Measurements from ENCODE around the gene PEX16. TPM values are rescaled to one million over a fixed set of nuclear protein-coding genes. Genes with fewer than 3 reads are reported as not detected.

Gene PEX16
- total RNA-seq, 6 donors from 2014 or later, result 22.9 to 43.0 (median 32.6) TPM

DNA sequence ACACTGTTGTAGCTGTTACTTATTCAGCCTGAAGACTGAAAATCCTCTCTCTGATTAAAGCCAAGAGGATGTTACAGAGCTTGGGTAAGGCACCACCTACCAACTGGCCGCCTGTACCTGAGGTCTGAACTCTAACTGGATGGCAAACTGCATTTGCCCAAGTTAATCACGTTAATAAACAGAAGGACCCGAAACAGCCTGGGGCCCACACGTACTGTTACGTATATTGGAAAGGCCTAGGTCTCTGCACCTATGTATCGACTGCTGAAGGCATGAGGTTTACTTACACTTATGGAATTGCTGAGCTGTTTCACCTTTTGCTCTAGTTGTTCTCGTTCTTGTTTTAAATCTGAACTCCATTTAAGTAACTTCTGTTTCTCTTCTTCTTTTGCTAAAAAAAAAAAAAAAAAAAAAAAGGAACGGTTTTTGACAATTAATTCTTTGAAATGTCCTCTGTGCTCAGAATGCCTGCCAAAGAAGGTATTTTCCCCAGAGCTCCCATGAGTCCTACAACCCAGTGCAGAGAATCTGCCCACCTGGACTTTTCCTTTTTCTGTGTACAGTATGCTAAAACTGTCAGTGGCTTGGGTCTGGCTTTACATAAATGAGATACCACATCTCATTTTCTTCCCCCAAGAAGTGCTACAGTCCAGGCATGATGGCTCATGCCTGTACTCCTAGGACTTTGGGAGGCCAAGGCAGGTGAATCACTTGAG is 17.8 kb upstream of the PEX16 start:
- Histone ChIP-seq H3K9me3 (no peaks in the 10 kb centered on the region), H3K27ac (no peak overlapping the region), H3K4me1 (peaks cover 0 to 3% (median under 1%) of the 10 kb centered on the region in 4 donors), H3K4me3 (no peak overlapping the region), H3K36me3 (peaks cover 39 to 78% (median 55%) of the 10 kb centered on the region in 4 donors), H3K27me3 (no peaks in the 10 kb centered on the region)
- 89 to 92% methylated on average over 8 of the region's 8 CpGs for WGBS, 2 donors
- TF ChIP-seq POLR2AphosphoS5 (IDR thresholded peaks at IDR 0.05) (no peak), EP300 (IDR thresholded peaks at IDR 0.05) (no peak), POLR2A (IDR thresholded peaks at IDR 0.05) (no peak)
- TF ChIP-seq, protein P1, sequence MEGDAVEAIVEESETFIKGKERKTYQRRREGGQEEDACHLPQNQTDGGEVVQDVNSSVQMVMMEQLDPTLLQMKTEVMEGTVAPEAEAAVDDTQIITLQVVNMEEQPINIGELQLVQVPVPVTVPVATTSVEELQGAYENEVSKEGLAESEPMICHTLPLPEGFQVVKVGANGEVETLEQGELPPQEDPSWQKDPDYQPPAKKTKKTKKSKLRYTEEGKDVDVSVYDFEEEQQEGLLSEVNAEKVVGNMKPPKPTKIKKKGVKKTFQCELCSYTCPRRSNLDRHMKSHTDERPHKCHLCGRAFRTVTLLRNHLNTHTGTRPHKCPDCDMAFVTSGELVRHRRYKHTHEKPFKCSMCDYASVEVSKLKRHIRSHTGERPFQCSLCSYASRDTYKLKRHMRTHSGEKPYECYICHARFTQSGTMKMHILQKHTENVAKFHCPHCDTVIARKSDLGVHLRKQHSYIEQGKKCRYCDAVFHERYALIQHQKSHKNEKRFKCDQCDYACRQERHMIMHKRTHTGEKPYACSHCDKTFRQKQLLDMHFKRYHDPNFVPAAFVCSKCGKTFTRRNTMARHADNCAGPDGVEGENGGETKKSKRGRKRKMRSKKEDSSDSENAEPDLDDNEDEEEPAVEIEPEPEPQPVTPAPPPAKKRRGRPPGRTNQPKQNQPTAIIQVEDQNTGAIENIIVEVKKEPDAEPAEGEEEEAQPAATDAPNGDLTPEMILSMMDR (IDR thresholded peaks at IDR 0.05), result no peak
- ATAC-seq (ENCODE audit: low FRiP score in 2 of 2) (no peak), DNase-seq (no peak)

- no peaks in the 10 kb centered on the region for H3K27me3 ChIP-seq
- H3K4me1 ChIP-seq, result peaks cover 0 to 10% (median 6%) of the 10 kb centered on the region in 4 donors
- peaks cover 39 to 78% (median 55%) of the 10 kb centered on the region in 4 donors for H3K36me3 ChIP-seq
- no peaks in the 10 kb centered on the region for H3K9me3 ChIP-seq
- no peak overlapping the region for H3K4me3 ChIP-seq
- H3K27ac ChIP-seq, result no peak overlapping the region
- WGBS, 2 donors, result 86 to 94% methylated on average over 12 of the region's 12 CpGs
- ATAC-seq (ENCODE audit: low FRiP score in 2 of 2) (no peak), DNase-seq (no peak)
- TF ChIP-seq EP300 (IDR thresholded peaks at IDR 0.05) (no peak), POLR2A (IDR thresholded peaks at IDR 0.05) (no peak), POLR2AphosphoS5 (IDR thresholded peaks at IDR 0.05) (no peak)
- TF ChIP-seq, protein P1 (IDR thresholded peaks at IDR 0.05), result no peak
Measured at GRCh38 chr11:45934580-45935318, 17.1 kb upstream of the PEX16 start.

GRCh38 chr11:45933846-45934579 is 16.3 kb upstream of the PEX16 start:
- Histone ChIP-seq H3K4me1 (peaks cover 0 to 15% (median 8%) of the 10 kb centered on the region in 4 donors), H3K4me3 (no peak overlapping the region), H3K27me3 (no peaks in the 10 kb centered on the region), H3K36me3 (peaks cover 39 to 78% (median 55%) of the 10 kb centered on the region in 4 donors), H3K9me3 (no peaks in the 10 kb centered on the region), H3K27ac (no peak overlapping the region)
- WGBS, 2 donors, result 85 to 91% methylated on average over 20 to 21 of the region's 21 CpGs
- ATAC-seq (ENCODE audit: low FRiP score in 2 of 2), result no peak
- no peak for DNase-seq
- TF ChIP-seq POLR2AphosphoS5 (IDR thresholded peaks at IDR 0.05) (no peak), EP300 (IDR thresholded peaks at IDR 0.05) (no peak), POLR2A (IDR thresholded peaks at IDR 0.05) (no peak)
- TF ChIP-seq, protein P1 (IDR thresholded peaks at IDR 0.05), result no peak

- WGBS, 2 donors, result 71 to 72% methylated on average over 15 of the region's 15 CpGs
- H3K27ac ChIP-seq, result no peak overlapping the region
Measured at GRCh38 chr11:45933131-45933831, 15.6 kb upstream of the PEX16 start.

More at GRCh38 chr11:45933131-45933831, 15.6 kb upstream of the PEX16 start:
- ATAC-seq (ENCODE audit: low FRiP score in 2 of 2) (no peak), DNase-seq (no peak)
- Histone ChIP-seq H3K36me3 (peaks cover 39 to 77% (median 54%) of the 10 kb centered on the region in 4 donors), H3K4me3 (no peak overlapping the region), H3K4me1 (peaks cover 0 to 15% (median 8%) of the 10 kb centered on the region in 4 donors), H3K27me3 (no peaks in the 10 kb centered on the region), H3K9me3 (no peaks in the 10 kb centered on the region)
- TF ChIP-seq POLR2AphosphoS5 (IDR thresholded peaks at IDR 0.05), result no peak
- no peak for TF ChIP-seq POLR2A (IDR thresholded peaks at IDR 0.05)
- TF ChIP-seq EP300 (IDR thresholded peaks at IDR 0.05), result no peak
- TF ChIP-seq, protein P1 (IDR thresholded peaks at IDR 0.05), result no peak
